EL (cell line): ENCODE data around the gene NEK4.
"Not testable (repeated sequence)": the region's sequence is repeated elsewhere in the genome, so short reads cannot be mapped to it uniquely, and the experiment has no call there.

Experiments
- DNase-seq: peaks from one replicate; pipeline ENCODE4 v3.0.0-alpha.2; 2016

NEK4 gene

DNA sequence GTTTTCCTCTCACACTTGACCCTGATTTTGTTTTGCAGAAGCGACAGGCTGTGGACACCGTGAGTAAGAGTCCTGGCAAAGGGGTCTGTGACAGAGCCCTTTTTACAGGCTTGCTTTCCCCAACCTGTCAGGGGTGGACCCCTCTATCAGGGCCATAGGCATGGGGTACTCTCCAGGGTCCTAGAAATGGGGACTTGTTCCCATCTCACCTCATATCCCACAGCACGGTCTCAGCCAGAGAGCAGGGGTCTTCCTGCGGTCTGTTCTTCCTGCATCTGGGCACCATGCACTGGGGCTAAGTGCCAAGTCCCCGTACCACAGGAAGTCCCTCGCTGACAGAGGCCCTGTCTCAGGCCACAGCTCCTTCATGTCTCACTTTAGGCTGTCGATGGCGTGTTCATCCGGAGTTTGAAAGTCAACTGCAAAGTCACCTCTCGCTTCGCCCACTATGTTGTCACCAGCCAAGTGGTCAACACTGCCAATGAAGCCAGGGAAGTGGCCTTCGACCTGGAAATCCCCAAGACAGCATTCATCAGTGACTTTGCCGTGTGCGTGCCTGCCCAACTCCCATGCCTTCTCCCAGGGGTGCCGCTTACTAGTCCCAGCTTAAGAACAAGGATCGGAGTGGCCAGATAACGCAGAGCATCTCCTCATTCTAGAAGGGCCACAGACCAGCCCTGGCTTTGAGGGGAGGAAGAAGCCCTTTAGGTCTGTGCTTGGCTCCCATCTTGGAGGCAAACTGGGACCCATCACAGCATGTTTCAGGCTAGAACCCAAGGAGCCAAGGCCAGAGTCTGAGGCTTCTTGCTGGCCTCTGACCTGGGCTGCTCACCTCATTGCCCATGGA lies 7.4 kb upstream of the NEK4 start:
- no peak for DNase-seq

- DNase-seq: no peak
Observed at GRCh38 chr3:52777127-52777958, 6.6 kb upstream of the NEK4 start, which contains the start of gene ITIH1. ITIH1 (plus strand) TSS chr3:52777599; CDS start chr3:52777616, 17 bp downstream.

- DNase-seq: not testable (repeated sequence)
Observed at GRCh38 chr3:52776486-52776885, 5.7 kb upstream of the NEK4 start.

DNA sequence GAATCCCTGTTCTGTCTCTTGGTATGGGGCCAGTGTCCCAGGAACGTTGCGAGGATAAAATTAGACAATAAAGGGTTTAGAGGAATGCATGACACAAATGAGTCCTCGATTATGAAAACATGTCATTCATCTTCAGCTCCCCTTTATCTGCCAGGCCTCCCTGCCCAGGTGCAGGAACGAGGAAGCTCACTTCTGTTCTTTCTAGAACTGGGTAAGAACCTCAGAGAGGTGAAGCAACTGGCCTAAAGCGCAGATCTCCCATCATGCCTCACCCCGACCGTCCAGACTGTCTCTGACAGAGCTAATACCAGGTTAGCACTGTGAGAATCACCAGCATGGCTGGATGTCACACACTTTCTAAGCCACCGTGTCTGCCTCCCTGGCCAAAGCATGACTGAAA lies 5.1 kb upstream of the NEK4 start:
- DNase-seq: no peak

DNA sequence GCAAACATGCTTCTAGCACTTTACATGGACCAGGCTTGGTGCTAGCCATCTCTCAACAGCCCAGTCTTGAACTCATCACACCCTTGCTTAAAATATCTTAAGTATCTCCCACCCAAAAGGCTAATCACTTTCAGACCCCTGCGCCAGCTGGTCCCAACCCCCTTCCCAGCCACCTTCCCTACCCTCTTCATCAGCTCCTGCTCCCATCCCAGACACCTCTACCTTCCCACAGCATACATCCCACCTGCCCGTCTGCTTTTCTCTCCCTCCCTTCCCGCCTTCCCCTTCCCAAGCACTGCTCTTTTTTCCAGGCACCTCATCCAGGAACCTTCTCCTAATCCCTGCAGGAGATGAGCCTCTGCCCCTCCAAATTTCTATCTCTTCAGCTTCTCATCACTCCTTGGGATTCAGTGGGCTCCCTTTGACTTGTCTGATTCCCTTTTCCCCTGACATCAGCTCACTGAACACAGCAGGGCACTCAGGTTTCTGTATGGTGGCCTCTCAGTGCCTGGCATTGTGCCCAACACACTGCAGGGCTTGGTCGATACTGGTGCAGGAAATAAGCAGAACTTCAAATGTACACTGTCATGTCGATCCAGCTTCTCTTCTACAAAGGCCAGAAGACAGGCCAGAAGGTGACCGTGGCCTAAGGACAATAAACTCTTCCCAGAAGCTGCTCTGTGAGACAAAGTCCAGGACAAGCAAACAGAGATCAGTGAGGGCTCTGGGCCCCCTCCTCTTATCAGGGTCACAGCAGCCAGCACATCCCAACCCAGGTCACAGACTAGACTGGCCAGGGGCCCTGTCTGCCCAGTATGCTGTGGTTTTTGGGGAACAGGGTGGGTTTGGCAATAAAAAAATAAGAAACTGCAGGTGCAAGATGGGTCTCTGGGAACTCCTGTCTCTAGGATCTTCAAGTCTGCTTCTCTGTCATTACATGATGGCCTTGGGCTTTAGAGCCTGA lies 4.4 kb upstream of the NEK4 start:
- DNase-seq: no peak

- DNase-seq: no peak
Observed at GRCh38 chr3:52774066-52774713, 3.5 kb upstream of the NEK4 start.

DNA sequence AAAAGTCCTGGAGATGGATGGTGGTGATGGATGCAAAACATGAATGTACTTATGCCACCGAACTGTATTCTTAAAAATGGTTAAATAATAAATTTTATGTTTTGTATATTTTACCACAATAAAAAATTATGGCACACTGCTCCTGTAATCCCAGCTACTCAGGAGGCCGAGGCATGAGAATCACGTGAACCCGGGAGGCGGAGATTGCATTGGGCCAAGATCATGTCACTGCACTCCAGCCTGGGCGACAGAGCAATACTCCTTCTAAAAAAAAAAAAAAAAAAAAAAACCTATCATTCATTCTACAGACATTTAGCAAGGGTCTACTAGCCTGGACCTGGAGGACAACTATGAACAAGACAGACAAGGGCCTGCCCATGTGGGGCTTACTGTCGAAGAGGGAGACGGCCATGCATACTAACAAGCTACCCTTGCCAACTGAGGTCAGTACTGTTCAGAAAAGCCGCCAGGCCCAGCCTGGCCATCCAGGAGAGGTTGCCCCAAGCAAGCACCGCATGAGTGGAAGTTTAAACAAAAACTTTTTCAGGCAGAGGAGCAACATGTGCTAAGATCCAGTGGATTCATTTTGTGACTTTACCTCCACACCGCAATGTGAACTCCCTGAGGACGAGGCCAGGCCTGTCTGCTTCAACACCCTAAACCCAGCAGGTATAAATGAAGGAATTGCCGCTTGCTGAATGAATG lies 2.8 kb upstream of the NEK4 start:
- no peak for DNase-seq

DNA sequence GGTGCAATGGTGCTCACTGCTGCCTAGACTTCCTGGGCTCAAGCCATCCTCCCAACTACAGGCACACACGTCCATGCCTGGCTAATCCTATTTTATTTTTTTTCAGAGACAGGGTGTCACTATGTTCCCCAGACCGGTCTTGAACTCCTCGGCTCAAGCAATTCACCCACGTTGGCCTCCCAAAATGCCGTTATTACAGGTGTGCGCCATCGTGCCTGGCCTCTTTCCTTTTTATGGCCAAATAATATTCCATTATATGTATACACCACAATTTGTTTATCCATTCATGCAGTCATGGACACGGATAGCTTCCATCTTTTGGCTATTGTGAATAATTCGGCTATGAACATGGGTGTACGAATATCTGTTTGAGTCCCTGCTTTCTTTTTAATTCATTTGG lies 962 bp upstream of the NEK4 start:
- no peak for DNase-seq

- no peak for DNase-seq
Observed at GRCh38 chr3:52771334-52771681, 568 bp upstream of the NEK4 start.

- DNase-seq: peak; percentile 16
Observed at GRCh38 chr3:52769786-52770455, 819 bp downstream of the NEK4 start.

DNA sequence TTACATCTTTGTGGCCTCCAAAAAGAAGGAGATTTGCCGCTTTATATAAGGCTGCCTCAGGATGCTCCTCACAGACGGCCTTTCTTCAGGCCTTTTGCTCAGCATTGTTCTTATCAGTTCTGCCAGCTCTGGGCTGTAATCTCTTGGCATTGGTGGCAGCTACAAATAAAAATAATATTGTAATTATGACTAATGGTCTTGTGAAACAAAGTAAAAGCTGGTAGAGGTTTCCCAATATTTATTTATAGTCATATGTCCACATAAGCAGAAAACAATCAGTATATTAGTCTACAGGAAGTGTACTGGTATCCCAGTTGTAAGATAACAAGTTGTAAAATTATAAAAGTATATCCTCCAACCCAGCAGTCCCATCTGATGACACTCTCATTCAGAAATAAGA lies 7.3 kb downstream of the NEK4 start:
- DNase-seq: no peak

- DNase-seq: no peak
Observed at GRCh38 chr3:52756141-52756540, 14.6 kb downstream of the NEK4 start.

- DNase-seq: no peak
Observed at GRCh38 chr3:52754373-52754772, 16.4 kb downstream of the NEK4 start.

DNA sequence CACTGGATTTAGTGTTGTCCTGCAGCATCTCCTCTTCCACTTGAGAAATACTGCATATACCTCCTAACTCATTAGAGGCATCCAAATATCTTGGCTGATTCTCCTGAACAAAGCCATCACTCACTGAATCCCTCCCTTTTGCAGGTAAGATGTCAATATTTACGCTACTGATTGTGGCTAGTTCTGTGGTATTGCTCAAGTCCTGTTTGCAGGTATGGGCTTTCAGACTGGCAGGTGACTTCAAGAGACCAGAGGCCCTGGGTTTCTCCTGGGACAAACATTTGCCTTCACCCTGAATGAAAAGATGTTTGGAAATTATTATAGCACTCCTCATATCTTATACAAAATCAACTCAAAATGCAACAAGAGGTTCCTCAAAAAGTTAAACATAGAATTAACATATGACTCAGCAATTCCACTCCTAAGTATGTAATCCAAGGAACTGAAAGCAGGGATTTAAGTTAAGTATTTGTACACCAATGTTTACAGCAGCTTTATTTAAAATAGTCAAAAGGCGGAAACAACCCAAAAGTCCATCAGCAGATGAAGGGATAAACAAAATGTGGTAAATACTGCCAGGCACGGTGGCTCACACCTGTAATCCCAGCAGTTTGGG lies 18.6 kb downstream of the NEK4 start:
- DNase-seq: no peak

GRCh38 chr3:52743721-52744120 lies 27.0 kb downstream of the NEK4 start:
- DNase-seq: no peak

DNA sequence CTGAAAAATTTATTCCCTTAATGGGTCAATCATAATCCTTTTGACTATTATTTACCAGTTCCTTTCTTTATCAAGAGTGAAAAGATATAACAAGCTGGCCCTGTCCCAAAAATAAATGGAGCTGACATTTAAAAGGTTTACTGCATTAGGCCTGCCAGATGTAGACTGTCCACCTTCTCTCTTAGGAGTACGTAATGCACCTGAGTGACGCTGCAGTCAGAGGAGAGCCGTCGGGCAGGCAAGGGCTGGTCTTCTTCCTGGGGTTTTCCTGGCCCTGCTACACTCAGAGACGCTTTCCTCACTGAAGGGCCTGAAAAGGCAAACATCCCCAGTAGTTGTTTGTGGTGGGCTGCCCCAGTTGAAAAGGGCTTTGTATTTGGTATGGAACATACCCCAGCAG lies 27.6 kb downstream of the NEK4 start:
- DNase-seq: no peak

GRCh38 chr3:52742418-52743041 lies 28.2 kb downstream of the NEK4 start:
- DNase-seq: peak; percentile 33

DNA sequence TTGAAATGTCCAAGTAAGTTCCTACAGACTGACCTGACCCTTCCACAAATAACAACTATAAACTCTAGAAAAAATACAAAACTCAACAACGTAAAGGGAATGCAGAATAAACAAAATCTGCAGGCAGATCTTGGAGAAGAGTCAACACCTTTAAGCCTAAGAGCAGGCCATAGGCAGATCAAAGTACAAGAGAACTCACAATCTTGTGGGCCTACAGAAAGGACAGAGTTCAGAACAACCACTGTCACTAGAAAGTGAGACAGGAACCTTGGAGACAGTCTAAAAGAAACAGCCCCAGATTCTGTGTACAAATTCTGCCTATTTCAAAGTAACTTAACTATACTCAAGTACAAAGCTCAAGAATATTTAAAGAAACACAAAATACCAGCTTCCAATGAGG lies 31.0 kb downstream of the NEK4 start:
- DNase-seq: no peak

DNA sequence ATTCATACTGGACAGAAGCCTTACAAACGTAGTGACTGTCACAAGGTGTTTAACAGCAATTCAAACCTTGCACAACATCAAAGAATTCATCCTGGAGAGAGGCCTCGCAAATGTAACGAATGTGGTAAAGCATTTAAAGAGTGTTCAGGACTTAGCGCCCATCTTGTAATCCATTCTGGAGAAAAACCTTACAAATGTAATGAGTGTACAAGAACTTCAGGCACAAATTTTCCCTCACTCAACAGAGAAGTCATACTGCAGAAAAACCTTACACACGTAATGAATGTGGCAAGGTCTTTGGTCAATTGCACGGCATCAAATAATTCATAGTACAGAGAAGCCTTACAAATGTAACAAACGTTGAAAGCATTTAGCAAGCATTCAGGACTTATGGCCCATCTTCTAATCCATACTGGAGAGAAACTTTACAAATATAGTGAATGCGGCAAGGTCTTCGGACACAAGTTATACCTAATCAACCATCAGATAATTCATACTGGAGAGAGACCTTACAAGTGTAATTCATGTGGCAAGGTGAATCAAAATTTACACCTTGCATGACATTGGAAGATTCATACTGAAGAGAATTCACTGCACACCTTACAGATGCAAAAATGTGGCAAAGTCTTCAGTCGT lies 37.4 kb downstream of the NEK4 start:
- no peak for DNase-seq

GRCh38 chr3:52731590-52731989 lies 39.1 kb downstream of the NEK4 start:
- no peak for DNase-seq
